Measurements from ENCODE around the gene REXO1. TPM values are rescaled to one million over a fixed set of nuclear protein-coding genes. Genes with fewer than 3 reads are reported as not detected.

Gene REXO1
- total and polyA plus RNA-seq, 2 donors from 2014 or later, result 12.1 to 36.8 TPM

DNA sequence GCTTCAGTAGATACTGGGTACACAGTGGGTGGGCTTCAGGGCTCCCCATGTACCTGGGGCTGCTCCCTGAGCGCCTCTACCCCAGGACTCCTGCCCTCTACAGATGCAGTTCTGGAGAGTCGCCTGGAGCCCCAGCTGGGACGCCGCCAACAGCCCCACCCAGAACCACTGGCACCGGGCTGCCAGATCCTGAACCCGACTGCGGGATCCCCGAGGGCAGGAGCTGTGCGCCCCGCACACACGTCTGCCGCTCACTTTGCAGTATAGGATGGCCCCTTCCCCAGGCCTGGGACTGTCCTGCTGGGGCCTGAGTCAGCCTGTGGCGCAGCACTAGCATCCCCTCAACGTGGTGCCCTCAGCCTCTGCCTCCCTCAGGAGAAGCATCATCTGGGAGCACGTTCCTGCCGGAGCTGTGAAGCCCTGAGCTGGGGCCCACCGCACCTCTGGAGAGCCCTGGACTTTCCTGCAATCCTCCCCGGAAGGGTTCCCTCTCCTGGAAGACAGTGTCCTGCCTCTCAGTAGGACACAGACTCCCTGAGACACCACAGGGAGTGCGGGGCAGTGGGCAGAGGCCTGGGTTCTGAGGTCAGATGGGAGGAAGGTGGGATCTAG is 3.7 kb downstream of the REXO1 start:
- FAIRE-seq, result no peak
- no peak overlapping the region for H3K27ac ChIP-seq (ENCODE audit: low read depth in 2 of 2, low read length in 2 of 2)
- no peak overlapping the region for H3K9ac ChIP-seq (ENCODE audit: low read length in 3 of 3)

DNA sequence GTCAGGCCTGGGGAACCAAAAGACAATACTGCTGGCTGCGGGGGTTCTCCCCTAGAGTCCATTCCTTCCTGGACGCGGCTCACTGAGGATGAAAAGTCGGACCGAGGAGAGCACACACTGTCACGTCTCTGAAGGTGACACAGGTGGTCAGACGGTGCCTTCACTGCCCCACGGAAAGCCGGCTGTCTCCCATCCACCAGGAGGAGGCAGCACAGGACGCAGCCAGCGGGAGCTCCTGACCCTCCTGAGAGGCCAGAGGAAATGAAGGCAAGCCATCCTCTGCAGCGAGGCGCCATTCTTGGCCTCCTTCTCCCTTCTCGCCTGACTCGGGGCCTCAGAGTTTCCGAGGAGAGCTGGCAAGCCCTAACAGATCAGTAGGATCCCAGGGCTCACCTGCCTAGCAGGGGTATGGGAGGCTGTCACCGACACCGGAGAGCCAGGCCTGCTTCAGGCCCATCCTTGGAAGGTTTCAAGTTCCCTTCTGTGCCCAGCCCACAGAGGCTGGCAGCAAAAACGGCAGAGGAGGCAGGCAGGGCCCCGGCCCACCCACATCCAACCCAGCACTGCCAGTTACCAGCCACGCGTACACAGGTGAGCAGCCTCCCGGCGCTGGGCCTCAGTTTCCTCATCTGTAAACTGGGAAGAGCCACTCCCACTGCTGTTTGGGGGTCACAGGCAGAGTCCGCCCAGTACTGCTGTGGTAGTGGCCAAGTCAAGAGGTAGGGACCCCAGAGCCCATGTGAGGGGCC is 4.5 kb downstream of the REXO1 start:
- FAIRE-seq (no peak), DNase-seq (no peak)
- no peak overlapping the region for H3K4me3 ChIP-seq (ENCODE audit: low read length in 3 of 3)
- peaks cover 0 to 58% (median 12%) of the 10 kb centered on the region in 3 donors for H3K4me1 ChIP-seq (ENCODE audit: control insufficient read depth in 2 of 3, insufficient read depth in 2 of 3, low read depth in 1 of 3, low read length in 3 of 3)
- H3K9me3 ChIP-seq (ENCODE audit: control insufficient read depth in 2 of 3, insufficient read depth in 1 of 3, low read length in 3 of 3), result no peaks in the 10 kb centered on the region
- H3K27ac ChIP-seq (ENCODE audit: low read depth in 2 of 2, low read length in 2 of 2), result no peak overlapping the region
- no peaks in the 10 kb centered on the region for H3K27me3 ChIP-seq (ENCODE audit: control insufficient read depth, insufficient read depth, low read length)
- no peak overlapping the region for H3K9ac ChIP-seq (ENCODE audit: low read length in 3 of 3)
- H3K36me3 ChIP-seq (ENCODE audit: control insufficient read depth in 2 of 3, insufficient read depth in 3 of 3, low read length in 3 of 3), result no peaks in the 10 kb centered on the region
- intact Hi-C loops (cut with DNase I), result no loop called here
- TF ChIP-seq, protein P1, sequence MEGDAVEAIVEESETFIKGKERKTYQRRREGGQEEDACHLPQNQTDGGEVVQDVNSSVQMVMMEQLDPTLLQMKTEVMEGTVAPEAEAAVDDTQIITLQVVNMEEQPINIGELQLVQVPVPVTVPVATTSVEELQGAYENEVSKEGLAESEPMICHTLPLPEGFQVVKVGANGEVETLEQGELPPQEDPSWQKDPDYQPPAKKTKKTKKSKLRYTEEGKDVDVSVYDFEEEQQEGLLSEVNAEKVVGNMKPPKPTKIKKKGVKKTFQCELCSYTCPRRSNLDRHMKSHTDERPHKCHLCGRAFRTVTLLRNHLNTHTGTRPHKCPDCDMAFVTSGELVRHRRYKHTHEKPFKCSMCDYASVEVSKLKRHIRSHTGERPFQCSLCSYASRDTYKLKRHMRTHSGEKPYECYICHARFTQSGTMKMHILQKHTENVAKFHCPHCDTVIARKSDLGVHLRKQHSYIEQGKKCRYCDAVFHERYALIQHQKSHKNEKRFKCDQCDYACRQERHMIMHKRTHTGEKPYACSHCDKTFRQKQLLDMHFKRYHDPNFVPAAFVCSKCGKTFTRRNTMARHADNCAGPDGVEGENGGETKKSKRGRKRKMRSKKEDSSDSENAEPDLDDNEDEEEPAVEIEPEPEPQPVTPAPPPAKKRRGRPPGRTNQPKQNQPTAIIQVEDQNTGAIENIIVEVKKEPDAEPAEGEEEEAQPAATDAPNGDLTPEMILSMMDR (IDR thresholded peaks at IDR 0.05; ENCODE audit: borderline replicate concordance, extremely low read depth, insufficient read depth), result no peak

More for the DNA sequence above, 3.7 kb downstream of the REXO1 start:
- Histone ChIP-seq H3K27me3 (ENCODE audit: control insufficient read depth, insufficient read depth, low read length) (no peaks in the 10 kb centered on the region), H3K4me1 (ENCODE audit: control insufficient read depth in 2 of 3, insufficient read depth in 2 of 3, low read depth in 1 of 3, low read length in 3 of 3) (peaks cover 0 to 55% (median 12%) of the 10 kb centered on the region in 3 donors), H3K36me3 (ENCODE audit: control insufficient read depth in 2 of 3, insufficient read depth in 3 of 3, low read length in 3 of 3) (no peaks in the 10 kb centered on the region), H3K4me3 (ENCODE audit: low read length in 3 of 3) (no peak overlapping the region), H3K9me3 (ENCODE audit: control insufficient read depth in 2 of 3, insufficient read depth in 1 of 3, low read length in 3 of 3) (no peaks in the 10 kb centered on the region)
- intact Hi-C loops (cut with DNase I), result no loop called here
- no peak for DNase-seq
- TF ChIP-seq, protein P1 (IDR thresholded peaks at IDR 0.05; ENCODE audit: borderline replicate concordance, extremely low read depth, insufficient read depth), result no peak

DNA sequence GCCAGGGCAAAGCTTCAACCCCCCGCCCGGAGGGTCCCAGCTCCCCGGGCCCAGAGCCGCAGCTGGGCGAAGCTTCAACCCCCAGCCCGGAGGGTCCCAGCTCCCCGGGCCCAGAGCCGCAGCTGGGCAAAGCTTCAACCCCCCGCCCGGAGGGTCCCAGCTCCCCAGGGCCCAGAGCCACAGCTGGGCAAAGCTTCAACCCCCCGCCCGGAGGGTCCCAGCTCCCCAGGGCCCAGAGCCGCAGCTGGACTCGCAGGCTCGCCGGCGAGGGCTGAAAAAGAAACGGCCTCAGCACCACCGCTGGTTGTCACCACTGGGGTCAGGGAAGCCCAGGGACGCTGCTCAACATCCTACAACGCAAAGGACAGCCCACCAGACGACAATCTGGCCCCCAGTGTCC is 5.2 kb downstream of the REXO1 start:
- H3K4me3 ChIP-seq (ENCODE audit: low read length in 3 of 3), result no peak overlapping the region
- H3K27ac ChIP-seq (ENCODE audit: low read depth in 2 of 2, low read length in 2 of 2), result no peak overlapping the region
- intact Hi-C loops (cut with DNase I), result no loop called here
- no peaks in the 10 kb centered on the region for H3K27me3 ChIP-seq (ENCODE audit: control insufficient read depth, insufficient read depth, low read length)
- peaks cover 0 to 58% (median 12%) of the 10 kb centered on the region in 3 donors for H3K4me1 ChIP-seq (ENCODE audit: control insufficient read depth in 2 of 3, insufficient read depth in 2 of 3, low read depth in 1 of 3, low read length in 3 of 3)
- DNase-seq (no peak), FAIRE-seq (no peak)
- TF ChIP-seq, protein P1 (IDR thresholded peaks at IDR 0.05; ENCODE audit: borderline replicate concordance, extremely low read depth, insufficient read depth), result no peak
- H3K9ac ChIP-seq (ENCODE audit: low read length in 3 of 3), result no peak overlapping the region
- H3K36me3 ChIP-seq (ENCODE audit: control insufficient read depth in 2 of 3, insufficient read depth in 3 of 3, low read length in 3 of 3), result no peaks in the 10 kb centered on the region
- H3K9me3 ChIP-seq (ENCODE audit: control insufficient read depth in 2 of 3, insufficient read depth in 1 of 3, low read length in 3 of 3), result no peaks in the 10 kb centered on the region
